Measurements from ENCODE around the gene SRRM2. TPM values are rescaled to one million over a fixed set of nuclear protein-coding genes. Genes with fewer than 3 reads are reported as not detected.

Gene SRRM2
- total RNA-seq, 1 experiment from 2014 or later = 617 TPM

GRCh38 chr16:2708290-2708639 is 44.2 kb upstream of the SRRM2 start:
- DNase-seq (ENCODE audit: low read depth, low spot score) = no peak
- no peak for ATAC-seq
- Histone ChIP-seq H3K4me1 (ENCODE audit: control insufficient read depth, insufficient read depth, low read length) (no peaks in the 10 kb centered on the region), H3K9me3 (ENCODE audit: control insufficient read depth, insufficient read depth, low read depth, low read length) (no peaks in the 10 kb centered on the region), H3K36me3 (ENCODE audit: control insufficient read depth, insufficient read depth, low read length) (no peaks in the 10 kb centered on the region), H3K27ac (ENCODE audit: low read length) (no peak overlapping the region), H3K4me3 (ENCODE audit: low read depth in 2 of 2, low read length in 2 of 2) (no peak overlapping the region), H3K27me3 (ENCODE audit: control insufficient read depth, insufficient read depth, low read length) (no peaks in the 10 kb centered on the region)
- no peak for TF ChIP-seq SIN3A (IDR thresholded peaks at IDR 0.05; ENCODE audit: borderline replicate concordance, insufficient read depth, low read depth, low read length)
- no peak for TF ChIP-seq TCF7L2 (IDR thresholded peaks at IDR 0.05; ENCODE audit: low read depth, low read length)
- no peak for TF ChIP-seq POLR2AphosphoS5 (IDR thresholded peaks at IDR 0.05; ENCODE audit: low read depth, low read length)
- TF ChIP-seq CTCF (IDR thresholded peaks at IDR 0.05) = no peak
- no peak for TF ChIP-seq REST (IDR thresholded peaks at IDR 0.05; ENCODE audit: insufficient read depth in 1 of 2, low read depth in 2 of 2, low read length in 1 of 2)
- in situ Hi-C loops (cut with HindIII; ENCODE audit: low pct_unique_long_range_greater_than_20kb, low sequenced_read_pairs) = no loop called here
- CTCF ChIA-PET = no interaction called here
- intact Hi-C loops (cut with micrococcal nuclease; ENCODE audit: unreplicated experiment) = no loop called here
- POLR2A ChIA-PET = no interaction called here
- no TSS peak for BruUV-seq (replicated peaks)

- no peaks in the 10 kb centered on the region for H3K36me3 ChIP-seq (ENCODE audit: control insufficient read depth, insufficient read depth, low read length)
- H3K27me3 ChIP-seq (ENCODE audit: control insufficient read depth, insufficient read depth, low read length) = no peaks in the 10 kb centered on the region
- TF ChIP-seq POLR2AphosphoS5 (IDR thresholded peaks at IDR 0.05; ENCODE audit: low read depth, low read length) (no peak), SIN3A (IDR thresholded peaks at IDR 0.05; ENCODE audit: borderline replicate concordance, insufficient read depth, low read depth, low read length) (no peak), REST (IDR thresholded peaks at IDR 0.05; ENCODE audit: insufficient read depth in 1 of 2, low read depth in 2 of 2, low read length in 1 of 2) (no peak), CTCF (IDR thresholded peaks at IDR 0.05) (no peak), TCF7L2 (IDR thresholded peaks at IDR 0.05; ENCODE audit: low read depth, low read length) (no peak)
- H3K4me3 ChIP-seq (ENCODE audit: low read depth in 2 of 2, low read length in 2 of 2) = no peak overlapping the region
- ATAC-seq = no peak
- no peaks in the 10 kb centered on the region for H3K4me1 ChIP-seq (ENCODE audit: control insufficient read depth, insufficient read depth, low read length)
- DNase-seq (ENCODE audit: low read depth, low spot score) = no peak
- ChIA-PET POLR2A (no interaction called here), CTCF (no interaction called here)
- no peaks in the 10 kb centered on the region for H3K9me3 ChIP-seq (ENCODE audit: control insufficient read depth, insufficient read depth, low read depth, low read length)
- intact Hi-C loops (cut with micrococcal nuclease; ENCODE audit: unreplicated experiment) (no loop called here), in situ Hi-C loops (cut with HindIII; ENCODE audit: low pct_unique_long_range_greater_than_20kb, low sequenced_read_pairs) (no loop called here)
- no TSS peak for BruUV-seq (replicated peaks)
- H3K27ac ChIP-seq (ENCODE audit: low read length) = no peak overlapping the region
Observed at GRCh38 chr16:2708955-2709587, 43.4 kb upstream of the SRRM2 start.

Data from Panc1 (cell line).